Common myeloid progenitor, CD34-positive (primary cell): Measurements from ENCODE around the gene FLT3LG.
"Not testable (repeated sequence)": the region's sequence is repeated elsewhere in the genome, so short reads cannot be mapped to it uniquely, and the experiment has no call there.

Experiments
- CTCF ChIA-PET: fragments of 350-600 bp; sonication (Branson Sonifier 250); formaldehyde crosslinking; loops from one replicate; lab custom pipeline; 2021; ENCODE audit warnings: antibody characterized with exemption; lab: Charles Lee
- POLR2A ChIA-PET: fragments of 350-600 bp; sonication (Branson Sonifier 250); formaldehyde crosslinking; loops from one replicate; lab custom pipeline; 2021; ENCODE audit warnings: antibody characterized with exemption; lab: Charles Lee
- DNase-seq, 3 donors: peaks; one replicate each; pipeline versions ENCODE4 v3.0.0 to v3.0.0-alpha.2; 2013
- H3K27ac ChIP-seq, 2 experiments: 1 replicate in 1 of 2; 2 replicates in 1 of 2; pipeline ENCODE4 v1.7.0; 2013; ENCODE audit warnings: inconsistent platforms in 2 of 2, low read length in 2 of 2, mild to moderate bottlenecking in 2 of 2, low read depth in 1 of 2, moderate library complexity in 1 of 2; ENCODE audit not compliant: severe bottlenecking in 2 of 2, insufficient read depth in 1 of 2, poor library complexity in 1 of 2
- H3K27me3 ChIP-seq, 5 experiments: replicated peaks in 2 of 5; 1 replicate in 3 of 5; 2 replicates in 2 of 5; pipeline versions ENCODE4 v1.6.1 to v1.7.0; 2013; ENCODE audit warnings: low read length in 4 of 5, mild to moderate bottlenecking in 2 of 5, moderate library complexity in 2 of 5, inconsistent platforms in 1 of 5; ENCODE audit not compliant: insufficient read depth in 5 of 5, control insufficient read depth in 4 of 5
- H3K36me3 ChIP-seq, 4 experiments: 1 replicate in 2 of 4; 2 replicates in 2 of 4; pipeline versions ENCODE4 v1.6.1 to v1.7.0; 2013; ENCODE audit warnings: low read length in 3 of 4, control low read depth in 1 of 4, mild to moderate bottlenecking in 1 of 4; ENCODE audit not compliant: control insufficient read depth in 4 of 4, insufficient read depth in 4 of 4
- H3K4me1 ChIP-seq, 4 experiments: 1 replicate in 3 of 4; 2 replicates in 1 of 4; pipeline versions ENCODE4 v1.6.1 to v1.7.1; 2013; ENCODE audit warnings: low read length in 3 of 4, mild to moderate bottlenecking in 3 of 4, control low read depth in 1 of 4, inconsistent platforms in 1 of 4, moderate library complexity in 1 of 4; ENCODE audit not compliant: control insufficient read depth in 4 of 4, insufficient read depth in 4 of 4; ENCODE audit errors: control extremely low read depth in 1 of 4
- H3K4me3 ChIP-seq, 7 experiments: 1 replicate in 4 of 7; 2 replicates in 3 of 7; pipeline versions ENCODE4 v1.5.1 to v1.7.0; 2013; ENCODE audit warnings: mild to moderate bottlenecking in 7 of 7, low read length in 6 of 7, moderate library complexity in 6 of 7, inconsistent platforms in 2 of 7, low read depth in 2 of 7, control low read depth in 1 of 7; ENCODE audit not compliant: insufficient read depth in 4 of 7, control insufficient read depth in 1 of 7; ENCODE audit errors: extremely low read depth in 1 of 7
- H3K9me3 ChIP-seq, 5 experiments: 1 replicate in 4 of 5; 2 replicates in 1 of 5; pipeline versions ENCODE4 v1.6.1 to v1.7.1; 2013; ENCODE audit warnings: low read length in 4 of 5, mild to moderate bottlenecking in 2 of 5, inconsistent platforms in 1 of 5, low read depth in 1 of 5, moderate library complexity in 1 of 5; ENCODE audit not compliant: control insufficient read depth in 4 of 5, insufficient read depth in 2 of 5; ENCODE audit errors: control extremely low read depth in 1 of 5
- WGBS: methylation state at CpG from one replicate; pipeline ENCODE4 v1.1.5; 2013; ENCODE audit not compliant: insufficient coverage; 5-methylcytosine and 5-hydroxymethylcytosine counted together

The FLT3LG gene

DNA sequence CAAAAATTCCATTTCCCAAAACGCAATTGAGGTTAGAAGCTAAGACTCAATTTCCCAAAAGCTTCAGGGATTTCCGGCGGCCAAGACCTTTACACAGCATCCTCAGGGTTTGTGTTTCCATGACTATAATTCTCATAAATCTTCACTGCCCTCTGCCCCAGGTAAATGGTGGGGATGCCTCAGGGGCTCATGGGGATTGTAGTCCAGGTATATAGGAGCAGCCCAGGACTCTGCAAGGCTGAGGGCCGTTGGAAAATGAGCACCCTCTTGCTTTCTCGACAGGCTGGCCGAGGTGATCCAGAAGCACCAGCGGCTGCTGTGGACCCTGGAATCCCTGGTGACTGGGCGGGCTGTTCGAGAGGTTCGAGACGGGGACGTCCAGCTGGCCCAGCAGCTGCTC is 14.6 kb upstream of the FLT3LG start:
- Histone ChIP-seq H3K9me3 (no peaks in the 10 kb centered on the region), H3K27me3 (no peaks in the 10 kb centered on the region), H3K4me3 (no peak overlapping the region), H3K36me3 (peaks cover 2 to 42% (median 20%) of the 10 kb centered on the region in 4 experiments), H3K4me1 (peaks cover 0 to 3% (median 1%) of the 10 kb centered on the region in 4 experiments), H3K27ac (no peak overlapping the region)
- WGBS, result 89% methylated on average over 10 of the region's 12 CpGs
- POLR2A ChIA-PET, result no interaction called here
- DNase-seq, result no peak
- CTCF ChIA-PET, result interaction anchor here (1.9 to 3.0 kb wide), 2 partner anchors 11 to 14 kb away, joined by 9 to 10 read pairs; partner anchors contain the start of gene FLT3LG

DNA sequence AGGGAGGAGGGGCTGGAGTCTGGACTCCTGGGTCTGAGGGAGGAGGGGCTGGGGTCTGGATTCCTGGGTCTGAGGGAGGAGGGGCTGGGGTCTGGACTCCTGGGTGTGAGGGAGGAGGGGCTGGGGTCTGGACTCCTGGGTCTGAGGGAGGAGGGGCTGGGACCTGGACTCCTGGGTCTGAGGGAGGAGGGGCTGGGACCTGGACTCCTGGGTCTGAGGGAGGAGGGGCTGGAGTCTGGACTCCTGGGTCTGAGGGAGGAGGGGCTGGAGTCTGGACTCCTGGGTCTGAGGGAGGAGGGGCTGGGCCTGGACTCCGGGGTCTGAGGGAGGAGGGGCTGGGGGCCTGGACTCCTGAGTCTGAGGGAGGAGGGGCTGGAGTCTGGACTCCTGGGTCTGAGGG is 12.9 kb upstream of the FLT3LG start:
- H3K36me3 ChIP-seq, result peaks cover 2 to 54% (median 30%) of the 10 kb centered on the region in 4 experiments
- no CpG with 5 or more reads among the region's 1 CpG for WGBS
- POLR2A ChIA-PET, DNase-seq, H3K9me3 ChIP-seq, H3K27ac ChIP-seq, H3K27me3 ChIP-seq, H3K4me1 ChIP-seq, H3K4me3 ChIP-seq: not testable (repeated sequence)
- CTCF ChIA-PET, result interaction anchor here (3.0 kb wide), 1 partner anchor 12 kb away, joined by 9 read pairs; the partner anchor contains the start of gene FLT3LG

DNA sequence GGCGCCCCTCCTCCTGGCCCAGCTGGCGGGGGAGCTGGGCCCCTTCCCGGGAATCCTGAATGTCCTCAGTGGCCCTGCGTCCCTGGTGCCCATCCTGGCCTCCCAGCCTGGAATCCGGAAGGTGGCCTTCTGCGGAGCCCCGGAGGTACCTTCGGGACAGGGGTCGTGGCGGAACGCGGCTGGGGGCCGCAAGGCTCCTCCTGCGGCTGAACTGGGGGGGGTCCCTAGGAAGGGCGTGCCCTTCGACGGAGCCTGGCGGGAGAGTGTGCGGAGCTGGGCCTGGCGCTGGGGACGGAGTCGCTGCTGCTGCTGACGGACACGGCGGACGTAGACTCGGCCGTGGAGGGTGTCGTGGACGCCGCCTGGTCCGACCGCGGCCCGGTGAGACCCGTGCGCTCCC is 12.4 kb upstream of the FLT3LG start:
- no peaks in the 10 kb centered on the region for H3K4me1 ChIP-seq
- WGBS, result 97% methylated on average over 23 of the region's 37 CpGs
- H3K4me3 ChIP-seq, result no peak overlapping the region
- H3K9me3 ChIP-seq, result no peaks in the 10 kb centered on the region
- DNase-seq, result no peak
- H3K27ac ChIP-seq, result no peak overlapping the region
- no peaks in the 10 kb centered on the region for H3K27me3 ChIP-seq
- POLR2A ChIA-PET, result no interaction called here
- CTCF ChIA-PET, result interaction anchor here (3.0 kb wide), 1 partner anchor 11 kb away, joined by 9 read pairs; the partner anchor contains the start of gene FLT3LG
- peaks cover 2 to 54% (median 30%) of the 10 kb centered on the region in 4 experiments for H3K36me3 ChIP-seq

DNA sequence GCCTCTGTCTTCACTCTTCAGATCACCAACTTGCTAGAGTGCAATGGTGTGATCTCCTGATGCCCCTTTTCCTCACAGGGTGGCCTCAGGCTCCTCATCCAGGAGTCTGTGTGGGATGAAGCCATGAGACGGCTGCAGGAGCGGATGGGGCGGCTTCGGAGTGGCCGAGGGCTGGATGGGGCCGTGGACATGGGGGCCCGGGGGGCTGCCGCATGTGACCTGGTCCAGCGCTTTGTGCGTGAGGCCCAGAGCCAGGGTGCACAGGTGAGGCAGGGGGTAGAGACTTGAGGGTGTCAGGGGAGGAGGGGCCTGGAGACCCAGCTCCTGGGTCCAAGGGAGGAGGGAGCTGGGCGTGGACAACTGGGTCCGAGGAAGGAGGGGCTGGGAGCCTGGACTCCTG is 11.5 kb upstream of the FLT3LG start:
- Histone ChIP-seq H3K27me3 (no peaks in the 10 kb centered on the region), H3K27ac (no peak overlapping the region), H3K4me3 (no peak overlapping the region), H3K9me3 (no peaks in the 10 kb centered on the region), H3K4me1 (no peaks in the 10 kb centered on the region), H3K36me3 (peaks cover 5 to 54% (median 30%) of the 10 kb centered on the region in 4 experiments)
- no peak for DNase-seq
- 98% methylated on average over 10 of the region's 12 CpGs for WGBS
- CTCF ChIA-PET, result no interaction called here
- POLR2A ChIA-PET, result no interaction called here

- H3K36me3 ChIP-seq, result peaks cover 2 to 47% (median 28%) of the 10 kb centered on the region in 4 experiments
- H3K27ac ChIP-seq, result no peak overlapping the region
- no peaks in the 10 kb centered on the region for H3K27me3 ChIP-seq
- ChIA-PET CTCF (interaction anchor here (0.8 to 2.5 kb wide), 2 partner anchors 8 to 107 kb away, joined by 3 to 9 read pairs; no protein-coding TSS in a partner anchor), POLR2A (no interaction called here)
- peaks cover 0 to 12% (median 11%) of the 10 kb centered on the region in 4 experiments for H3K4me1 ChIP-seq
- no peak for DNase-seq
- H3K4me3 ChIP-seq, result no peak overlapping the region
- H3K9me3 ChIP-seq, result no peaks in the 10 kb centered on the region
- 96% methylated on average over 37 of the region's 39 CpGs for WGBS
Measured at GRCh38 chr19:49463960-49464740, 9.9 kb upstream of the FLT3LG start.

DNA sequence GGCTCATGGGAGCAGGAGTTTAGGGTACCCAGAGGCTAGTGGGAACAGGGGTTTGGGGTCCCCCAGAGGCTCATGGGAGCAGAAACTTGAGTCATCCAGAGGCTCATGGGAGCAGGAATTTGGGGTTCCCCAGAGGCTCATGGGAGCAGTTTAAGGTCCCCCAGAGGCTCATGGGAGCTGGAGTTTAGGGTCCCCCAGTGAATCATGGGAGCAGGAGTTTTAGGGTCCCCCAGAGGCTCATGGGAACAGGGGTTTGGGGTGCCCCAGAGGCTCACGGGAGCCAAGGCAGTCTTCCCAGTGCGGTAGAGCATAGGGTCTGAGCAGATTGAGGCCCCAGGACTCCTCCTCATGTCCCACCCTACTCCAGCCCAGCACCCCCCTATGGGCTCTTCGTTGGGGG is 8.6 kb upstream of the FLT3LG start:
- no peak overlapping the region for H3K4me3 ChIP-seq
- peaks cover 0 to 23% (median 20%) of the 10 kb centered on the region in 4 experiments for H3K4me1 ChIP-seq
- no peak overlapping the region for H3K27ac ChIP-seq
- CTCF ChIA-PET, result interaction anchor here (0.7 to 2.5 kb wide), 4 partner anchors 8 to 105 kb away, joined by 3 to 9 read pairs (median 3); partner anchors contain the start of gene FLT3LG
- DNase-seq, result no peak
- no peaks in the 10 kb centered on the region for H3K27me3 ChIP-seq
- 92% methylated on average over 2 of the region's 3 CpGs for WGBS
- POLR2A ChIA-PET, result no interaction called here
- no peaks in the 10 kb centered on the region for H3K9me3 ChIP-seq
- H3K36me3 ChIP-seq, result peaks cover 2 to 37% (median 20%) of the 10 kb centered on the region in 4 experiments

GRCh38 chr19:49468199-49468598 is 5.8 kb upstream of the FLT3LG start:
- H3K27me3 ChIP-seq, result no peaks in the 10 kb centered on the region
- ChIA-PET POLR2A (no interaction called here), CTCF (interaction anchor here (0.6 kb wide), 1 partner anchor 206 kb away, joined by 5 read pairs; no protein-coding TSS in a partner anchor)
- peaks cover 2 to 29% (median 18%) of the 10 kb centered on the region in 4 experiments for H3K36me3 ChIP-seq
- WGBS, result 98% methylated on average over 16 of the region's 19 CpGs
- DNase-seq, result no peak
- H3K4me1 ChIP-seq, result peaks cover 4 to 40% (median 39%) of the 10 kb centered on the region in 4 experiments
- H3K27ac ChIP-seq, result peak overlapping the region in 1 of 2 experiments; percentile 61
- H3K4me3 ChIP-seq, result no peak overlapping the region
- no peaks in the 10 kb centered on the region for H3K9me3 ChIP-seq
